ENCODE measurements around the gene DCLK1.

Gene DCLK1

DNA sequence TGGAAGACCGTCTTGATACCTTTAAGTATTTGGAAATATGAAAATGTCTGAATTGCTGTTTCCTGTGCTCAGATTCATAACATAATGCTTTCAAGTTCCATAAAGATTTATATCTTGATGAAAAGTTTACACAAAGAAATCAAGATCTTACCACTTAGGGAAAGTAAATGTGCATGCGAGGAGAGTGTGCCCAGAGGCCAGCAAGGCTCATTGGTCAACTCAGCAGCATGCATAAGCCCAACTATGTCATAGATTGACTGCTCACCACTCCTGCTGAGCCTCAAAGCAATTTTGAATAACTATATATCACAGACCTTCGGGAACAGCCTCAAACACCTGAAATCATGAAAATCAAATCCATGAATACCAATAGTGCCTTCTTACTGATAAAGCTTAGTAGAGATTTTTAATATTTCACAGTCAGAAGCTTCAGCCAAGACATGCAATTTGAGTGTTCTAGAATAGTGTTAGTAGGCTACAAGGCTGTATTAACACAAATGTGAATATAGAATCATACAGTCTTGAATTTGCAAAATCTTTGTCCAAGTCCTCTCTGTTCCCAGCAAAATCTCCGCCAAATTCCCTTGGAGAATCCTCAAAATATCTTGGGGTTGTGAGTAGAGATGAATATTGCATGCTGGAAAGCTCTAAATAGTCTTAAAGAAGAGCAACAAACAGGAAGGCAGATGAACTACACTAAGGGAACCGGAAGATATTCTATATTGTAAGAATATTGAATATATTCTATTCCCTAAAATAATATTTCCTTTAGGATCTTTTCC, 124.1 kb downstream of the DCLK1 start:
- H3K4me3 ChIP-seq (ENCODE audit: low read length), result no peak overlapping the region
- DNase-seq (ENCODE audit: low read depth), result no peak
- TF ChIP-seq, protein P1, sequence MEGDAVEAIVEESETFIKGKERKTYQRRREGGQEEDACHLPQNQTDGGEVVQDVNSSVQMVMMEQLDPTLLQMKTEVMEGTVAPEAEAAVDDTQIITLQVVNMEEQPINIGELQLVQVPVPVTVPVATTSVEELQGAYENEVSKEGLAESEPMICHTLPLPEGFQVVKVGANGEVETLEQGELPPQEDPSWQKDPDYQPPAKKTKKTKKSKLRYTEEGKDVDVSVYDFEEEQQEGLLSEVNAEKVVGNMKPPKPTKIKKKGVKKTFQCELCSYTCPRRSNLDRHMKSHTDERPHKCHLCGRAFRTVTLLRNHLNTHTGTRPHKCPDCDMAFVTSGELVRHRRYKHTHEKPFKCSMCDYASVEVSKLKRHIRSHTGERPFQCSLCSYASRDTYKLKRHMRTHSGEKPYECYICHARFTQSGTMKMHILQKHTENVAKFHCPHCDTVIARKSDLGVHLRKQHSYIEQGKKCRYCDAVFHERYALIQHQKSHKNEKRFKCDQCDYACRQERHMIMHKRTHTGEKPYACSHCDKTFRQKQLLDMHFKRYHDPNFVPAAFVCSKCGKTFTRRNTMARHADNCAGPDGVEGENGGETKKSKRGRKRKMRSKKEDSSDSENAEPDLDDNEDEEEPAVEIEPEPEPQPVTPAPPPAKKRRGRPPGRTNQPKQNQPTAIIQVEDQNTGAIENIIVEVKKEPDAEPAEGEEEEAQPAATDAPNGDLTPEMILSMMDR (conservative IDR thresholded peaks at IDR 0.05; ENCODE audit: low read length), result no peak

DNA sequence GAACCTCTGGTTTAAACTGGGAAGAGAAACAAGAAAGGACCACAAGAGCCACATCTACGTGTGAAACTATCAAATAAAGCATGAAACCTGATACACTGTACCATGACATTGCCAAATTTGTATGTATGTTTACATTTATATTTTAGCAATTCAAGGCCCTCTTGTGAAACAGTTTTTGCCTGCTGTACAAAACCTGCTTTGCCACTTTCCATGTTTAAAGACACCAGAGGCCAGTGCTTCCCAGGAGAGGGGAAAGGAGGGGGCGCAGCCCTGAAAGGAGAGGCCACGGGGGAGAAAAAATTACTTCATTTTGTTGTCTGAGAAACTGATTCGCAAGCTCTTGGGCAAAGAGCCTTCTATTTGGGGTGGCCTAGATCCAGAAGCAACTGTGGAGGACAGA, 124.8 kb downstream of the DCLK1 start:
- TF ChIP-seq, protein P1 (conservative IDR thresholded peaks at IDR 0.05; ENCODE audit: low read length), result no peak
- H3K4me3 ChIP-seq (ENCODE audit: low read length), result no peak overlapping the region
- no peak for DNase-seq (ENCODE audit: low read depth)

DNA sequence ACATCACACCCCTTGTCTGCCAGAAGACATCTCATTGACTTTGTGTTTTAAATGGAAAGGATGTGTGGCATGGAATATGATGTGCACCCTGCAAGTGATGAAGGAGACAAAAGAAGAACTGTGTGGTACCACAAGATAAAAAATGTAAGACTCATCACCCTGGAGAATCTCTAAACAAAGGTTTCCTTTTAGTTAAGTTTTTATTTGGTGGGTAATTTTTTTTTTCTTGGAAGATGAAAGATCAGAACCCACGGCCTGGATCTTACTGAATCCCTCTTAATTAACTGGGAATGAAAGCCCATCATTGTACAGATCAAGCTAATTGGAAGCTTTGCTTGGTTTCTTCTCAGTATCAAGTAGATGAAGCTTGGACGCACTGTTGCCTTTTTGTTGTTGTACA, 129.6 kb downstream of the DCLK1 start:
- DNase-seq (ENCODE audit: low read depth), result no peak
- H3K4me3 ChIP-seq (ENCODE audit: low read length), result no peak overlapping the region
- TF ChIP-seq, protein P1 (conservative IDR thresholded peaks at IDR 0.05; ENCODE audit: low read length), result no peak

DNA sequence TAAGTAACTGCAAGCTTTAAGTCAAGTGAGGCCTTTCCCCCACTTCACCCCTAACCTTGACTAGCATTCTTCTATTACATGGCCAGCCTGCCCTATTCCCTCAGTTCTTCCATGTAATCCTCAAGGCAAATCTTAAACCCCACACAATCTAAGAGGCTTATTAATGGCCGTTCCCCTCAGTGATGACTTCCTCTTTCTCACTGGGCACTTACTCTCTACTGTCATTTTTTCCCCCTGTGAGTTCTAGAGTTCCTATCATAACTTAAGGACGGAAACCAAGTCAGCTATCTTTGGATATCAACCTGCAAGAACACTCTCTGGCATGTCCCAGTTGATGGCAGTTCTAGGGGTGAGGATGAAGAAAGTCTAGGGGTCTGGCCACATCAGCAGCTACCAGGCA, 131.2 kb downstream of the DCLK1 start:
- DNase-seq (ENCODE audit: low read depth), result no peak
- TF ChIP-seq, protein P1 (conservative IDR thresholded peaks at IDR 0.05; ENCODE audit: low read length), result no peak
- H3K4me3 ChIP-seq (ENCODE audit: low read length), result no peak overlapping the region

DNA sequence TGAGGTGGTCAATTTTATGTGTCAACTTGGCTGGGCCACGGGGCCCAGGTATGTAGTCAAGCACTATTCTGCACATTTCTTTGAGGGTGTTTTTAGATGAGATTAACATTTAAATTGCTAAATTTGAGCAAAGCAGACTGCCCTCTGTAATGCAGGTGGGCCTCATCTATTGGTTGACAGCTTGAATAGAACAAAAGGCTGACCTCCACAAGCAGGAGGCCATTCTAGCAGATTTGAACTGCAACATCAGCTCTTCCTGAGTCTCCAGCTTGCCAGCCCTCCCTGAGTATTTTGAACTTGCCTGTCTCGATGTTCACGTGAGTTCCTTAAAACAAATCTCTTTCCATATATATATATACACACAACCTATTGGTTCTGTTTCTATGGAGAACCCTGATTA, 134.8 kb downstream of the DCLK1 start:
- TF ChIP-seq, protein P1 (conservative IDR thresholded peaks at IDR 0.05; ENCODE audit: low read length), result no peak
- DNase-seq (ENCODE audit: low read depth), result no peak
- no peak overlapping the region for H3K4me3 ChIP-seq (ENCODE audit: low read length)

DNA sequence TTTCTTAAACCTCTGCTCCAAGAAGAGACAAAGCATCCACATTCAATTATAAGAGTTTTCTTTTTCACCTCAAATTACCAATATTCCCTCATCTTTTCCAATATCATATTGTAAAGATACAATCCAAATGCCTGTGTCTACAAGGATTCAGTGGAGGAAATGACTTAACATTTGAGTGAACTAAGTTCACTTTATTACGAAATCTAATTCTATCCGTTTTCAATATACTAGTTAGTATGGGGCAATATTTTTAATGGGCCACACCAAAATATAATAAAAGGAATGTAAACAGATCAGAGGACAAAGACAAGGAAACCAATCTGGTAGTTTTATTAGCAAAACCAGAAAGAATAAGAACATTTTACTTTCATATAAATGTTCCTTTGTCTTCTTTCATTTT, 136.0 kb downstream of the DCLK1 start:
- TF ChIP-seq, protein P1 (conservative IDR thresholded peaks at IDR 0.05; ENCODE audit: low read length), result no peak
- peak; percentile 38 for DNase-seq (ENCODE audit: low read depth)
- H3K4me3 ChIP-seq (ENCODE audit: low read length), result no peak overlapping the region

Data from AG10803 (cell line).